Hippocampal formation (tissue), 2 donors: ENCODE data around the gene CCDC146.
"Not testable (repeated sequence)": the region's sequence is repeated elsewhere in the genome, so short reads cannot be mapped to it uniquely, and the experiment has no call there.

Experiments used
- DNase-seq, 2 donors: peaks; one replicate each; lab custom pipeline; 2025; lab: John Stamatoyannopoulos, UW

The CCDC146 gene, protein sequence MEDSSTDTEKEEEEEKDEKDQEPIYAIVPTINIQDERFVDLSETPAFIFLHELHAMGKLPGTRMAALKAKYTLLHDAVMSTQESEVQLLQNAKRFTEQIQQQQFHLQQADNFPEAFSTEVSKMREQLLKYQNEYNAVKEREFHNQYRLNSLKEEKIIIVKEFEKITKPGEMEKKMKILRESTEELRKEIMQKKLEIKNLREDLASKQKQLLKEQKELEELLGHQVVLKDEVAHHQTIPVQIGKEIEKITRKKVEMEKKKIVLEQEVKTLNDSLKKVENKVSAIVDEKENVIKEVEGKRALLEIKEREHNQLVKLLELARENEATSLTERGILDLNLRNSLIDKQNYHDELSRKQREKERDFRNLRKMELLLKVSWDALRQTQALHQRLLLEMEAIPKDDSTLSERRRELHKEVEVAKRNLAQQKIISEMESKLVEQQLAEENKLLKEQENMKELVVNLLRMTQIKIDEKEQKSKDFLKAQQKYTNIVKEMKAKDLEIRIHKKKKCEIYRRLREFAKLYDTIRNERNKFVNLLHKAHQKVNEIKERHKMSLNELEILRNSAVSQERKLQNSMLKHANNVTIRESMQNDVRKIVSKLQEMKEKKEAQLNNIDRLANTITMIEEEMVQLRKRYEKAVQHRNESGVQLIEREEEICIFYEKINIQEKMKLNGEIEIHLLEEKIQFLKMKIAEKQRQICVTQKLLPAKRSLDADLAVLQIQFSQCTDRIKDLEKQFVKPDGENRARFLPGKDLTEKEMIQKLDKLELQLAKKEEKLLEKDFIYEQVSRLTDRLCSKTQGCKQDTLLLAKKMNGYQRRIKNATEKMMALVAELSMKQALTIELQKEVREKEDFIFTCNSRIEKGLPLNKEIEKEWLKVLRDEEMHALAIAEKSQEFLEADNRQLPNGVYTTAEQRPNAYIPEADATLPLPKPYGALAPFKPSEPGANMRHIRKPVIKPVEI

DNA sequence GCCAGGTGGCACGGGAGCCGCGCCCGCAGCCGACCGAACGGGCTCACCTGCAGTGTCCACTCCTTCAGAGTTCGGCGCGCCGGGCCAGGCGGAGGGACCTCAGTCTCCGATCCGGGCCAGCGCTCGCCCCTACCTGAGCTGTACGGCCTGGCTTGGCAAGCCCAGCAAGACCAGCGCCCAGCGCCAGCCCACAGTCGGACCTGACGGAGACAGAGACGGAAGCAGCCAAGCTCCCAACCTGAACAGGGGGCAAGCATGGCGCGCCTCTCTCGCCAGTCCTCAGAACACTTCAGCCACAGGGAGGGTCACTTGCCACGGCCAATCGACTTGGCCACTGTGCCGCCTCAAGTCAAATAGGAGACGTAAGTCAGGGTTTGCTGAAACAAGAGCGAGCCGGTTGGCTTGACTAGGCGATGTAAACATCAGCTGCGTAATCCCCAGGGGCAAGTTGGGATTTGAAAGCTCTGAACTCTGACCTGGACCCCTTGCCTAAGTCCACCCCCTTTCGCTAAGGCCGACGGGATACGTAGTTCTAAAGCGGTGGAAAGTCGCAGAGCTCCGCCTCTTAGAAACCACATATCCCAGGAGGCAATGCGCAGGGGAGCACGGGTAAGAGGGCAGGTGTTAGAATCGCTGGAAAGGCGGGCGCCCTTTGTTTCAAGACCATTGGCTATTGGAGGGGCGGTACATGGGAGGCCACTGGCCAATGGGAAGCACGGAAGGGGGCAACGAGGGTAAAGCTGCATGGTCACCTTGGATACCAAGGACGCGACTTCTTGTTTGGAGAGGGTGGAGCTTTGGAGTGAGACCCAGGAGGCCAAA is at the start of gene CCDC146:
Gene CCDC146, plus strand, starts transcription at position 756 of the 822 bp plus-strand sequence. CDS start 45,054 bp downstream, outside the sequence.
- DNase-seq: peak; percentile 99

DNA sequence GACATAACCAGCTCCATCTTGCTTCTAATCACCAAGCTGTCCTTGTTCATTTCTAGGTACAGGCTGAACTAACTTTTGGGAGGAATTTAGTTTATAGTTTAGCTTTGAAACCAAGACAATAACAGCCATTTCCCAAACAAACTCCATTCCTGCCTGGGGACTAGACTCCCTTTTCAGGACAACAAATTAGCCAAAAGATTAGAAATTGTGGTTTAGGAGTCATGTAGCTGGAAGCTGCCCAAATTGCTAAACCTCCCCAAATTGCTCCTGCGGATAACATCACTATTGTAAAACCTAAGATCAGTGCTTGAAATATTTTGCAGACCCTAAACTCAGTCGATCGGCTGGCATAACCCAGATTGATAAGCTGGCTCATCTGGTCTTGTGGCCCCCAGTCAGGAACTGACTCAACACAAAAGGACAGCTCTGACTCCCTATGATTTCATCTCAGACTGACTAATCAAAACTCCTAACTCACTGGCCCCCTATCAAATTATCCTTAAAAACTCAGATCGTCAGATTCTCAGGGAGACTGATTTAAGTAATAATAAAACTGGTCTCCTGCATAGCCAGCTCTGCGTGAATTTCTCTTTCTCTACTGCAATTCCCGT is 47.5 kb upstream of the CCDC146 start:
- not testable (repeated sequence) for DNase-seq

DNA sequence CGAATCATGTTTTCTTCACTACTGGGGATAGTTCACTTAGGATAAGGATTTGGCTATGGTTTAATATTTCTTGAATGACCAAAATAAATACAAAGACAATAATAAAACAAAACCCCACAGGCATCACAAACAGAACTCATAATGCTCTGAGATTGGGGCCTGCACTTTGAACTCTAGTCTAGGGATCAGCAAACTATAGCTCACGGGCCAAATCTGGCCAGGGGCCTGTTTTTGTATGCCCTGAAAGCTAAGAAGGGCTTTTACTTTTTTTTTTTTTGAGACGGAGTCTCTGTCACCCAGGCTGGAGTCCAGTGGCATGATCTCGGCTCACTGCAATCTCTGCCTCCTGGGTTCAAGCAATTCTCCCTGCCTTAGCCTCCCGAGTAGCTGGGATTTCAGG is 45.4 kb upstream of the CCDC146 start:
- not testable (repeated sequence) for DNase-seq

DNA sequence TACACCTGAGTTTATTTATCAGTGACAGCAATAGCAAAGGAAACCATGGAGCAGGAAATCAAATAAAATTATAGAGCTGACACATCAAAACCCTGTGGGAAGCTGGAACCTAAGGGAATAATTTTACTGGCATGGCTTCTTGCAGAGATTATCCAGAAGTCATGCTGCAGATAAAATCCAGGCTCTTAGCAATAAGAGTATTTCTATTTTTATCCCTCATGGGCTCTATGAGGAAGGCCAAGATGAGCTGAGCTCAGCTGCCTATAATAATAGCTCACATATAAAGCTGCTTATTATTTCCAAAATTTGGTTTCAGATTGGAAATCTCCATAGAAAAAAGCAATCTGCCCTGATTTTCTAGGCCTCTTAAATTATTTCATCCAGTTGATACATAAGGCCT is 43.3 kb upstream of the CCDC146 start:
- DNase-seq: not testable (repeated sequence)

DNA sequence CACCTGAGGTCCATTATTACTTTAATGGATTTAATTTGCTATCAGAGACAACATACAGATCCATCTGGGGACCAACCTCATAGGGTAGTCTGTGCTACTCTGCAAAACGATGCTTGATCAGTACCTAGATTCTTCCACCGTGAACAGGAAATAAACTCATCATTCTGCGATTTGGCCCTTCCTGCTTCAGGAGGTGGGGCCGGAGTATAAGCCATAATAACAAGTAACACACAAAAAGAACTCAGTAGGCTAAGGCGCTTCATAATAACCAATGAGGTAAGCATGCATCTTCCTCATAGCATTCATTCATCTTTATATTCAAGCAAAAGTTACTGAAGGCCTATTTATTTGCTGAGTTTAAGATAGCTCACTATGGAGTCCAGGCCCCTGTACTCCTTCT is 42.8 kb upstream of the CCDC146 start:
- DNase-seq: not testable (repeated sequence)

DNA sequence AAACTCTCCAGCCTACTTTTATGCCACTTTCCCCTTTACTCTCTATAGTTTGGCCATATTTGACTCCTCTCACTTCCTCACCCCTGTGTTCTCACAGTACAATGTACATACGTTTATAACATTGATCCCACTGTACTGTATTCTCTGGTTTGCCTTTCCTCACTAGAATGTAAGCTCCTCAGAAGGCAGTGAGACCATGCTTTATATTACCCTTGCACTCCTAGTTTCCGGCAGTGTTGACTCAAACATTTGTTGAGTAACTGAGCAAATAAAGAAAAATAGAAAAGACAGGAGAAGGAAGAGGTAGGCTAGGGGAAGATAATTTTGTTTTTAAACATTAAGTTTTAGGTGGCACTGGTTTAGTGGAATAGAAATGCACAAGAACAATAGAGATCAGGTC is 42.2 kb upstream of the CCDC146 start:
- not testable (repeated sequence) for DNase-seq

DNA sequence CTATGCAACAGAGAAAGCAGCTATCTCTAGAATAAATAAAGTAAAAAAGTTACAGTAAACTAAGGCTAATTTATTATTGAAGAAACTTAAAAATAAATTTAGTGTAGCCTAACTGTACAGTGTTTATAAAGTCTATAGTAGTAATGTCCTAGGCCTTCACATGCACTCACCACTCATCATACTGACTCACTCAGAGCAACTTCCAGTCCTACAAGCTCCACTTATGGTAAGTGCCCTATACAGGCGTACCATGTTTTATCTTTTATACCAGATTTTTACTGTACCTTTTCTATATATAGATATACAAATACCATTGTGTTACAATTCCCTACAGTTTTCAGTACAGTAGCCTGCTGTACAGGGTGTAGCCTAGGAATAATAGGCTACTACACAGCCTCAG is 40.2 kb upstream of the CCDC146 start:
- not testable (repeated sequence) for DNase-seq

DNA sequence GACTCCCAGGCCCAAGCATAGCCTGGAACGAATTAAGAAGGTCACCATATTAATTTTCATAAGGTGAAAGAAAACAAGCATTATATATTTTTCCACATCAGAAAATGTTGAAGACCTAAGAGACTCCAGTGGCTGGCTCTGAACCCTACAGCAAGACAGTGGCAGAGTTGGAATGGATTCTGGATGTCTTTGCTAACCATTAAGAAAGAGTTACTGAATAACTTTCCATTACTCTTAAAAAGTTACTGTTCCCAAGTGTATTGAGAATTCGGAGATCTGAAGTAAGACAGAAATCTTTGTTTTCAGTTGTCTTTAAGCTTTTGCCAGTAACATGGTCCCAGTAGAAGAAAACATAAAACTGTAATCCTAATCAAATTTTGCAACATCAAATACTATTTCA is 30.1 kb upstream of the CCDC146 start:
- DNase-seq: not testable (repeated sequence)

DNA sequence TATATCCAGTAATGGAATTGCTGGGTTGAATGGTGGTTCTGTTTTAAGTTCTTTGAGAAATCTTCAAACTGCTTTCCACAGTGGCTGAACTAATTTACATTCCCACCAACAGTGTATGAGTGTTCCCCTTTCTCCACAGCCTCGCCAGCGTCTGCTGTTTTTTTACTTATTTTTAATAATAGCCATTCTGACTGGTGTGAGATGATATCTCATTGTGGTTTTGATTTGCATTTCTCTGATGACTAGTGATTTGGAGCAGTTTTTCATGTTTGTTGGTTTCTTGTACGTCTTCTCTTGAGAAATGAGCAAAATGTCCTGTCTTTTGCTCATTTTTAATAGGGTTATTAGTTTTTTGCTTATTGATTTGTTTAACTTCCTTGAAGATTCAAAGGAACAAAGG is 21.9 kb upstream of the CCDC146 start:
- not testable (repeated sequence) for DNase-seq

DNA sequence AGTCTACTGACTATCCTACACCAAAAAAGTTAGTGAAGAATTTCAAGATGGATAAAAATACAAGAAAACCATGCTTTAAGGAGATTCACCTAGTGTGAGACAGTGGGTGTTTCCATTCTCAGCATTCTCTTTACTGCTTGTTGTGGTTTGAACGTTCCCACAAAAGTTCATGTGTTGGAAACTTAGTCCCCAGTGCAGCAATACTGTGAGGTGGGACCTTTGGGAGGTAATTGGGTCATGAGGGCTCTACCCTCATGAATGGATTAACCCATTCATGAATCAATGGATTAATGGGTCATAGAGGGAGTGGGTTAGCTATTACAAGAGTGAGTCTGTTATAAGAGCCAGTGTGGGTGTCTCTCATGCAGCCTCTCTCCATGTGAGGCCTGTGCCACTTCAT is 21.2 kb upstream of the CCDC146 start:
- not testable (repeated sequence) for DNase-seq

DNA sequence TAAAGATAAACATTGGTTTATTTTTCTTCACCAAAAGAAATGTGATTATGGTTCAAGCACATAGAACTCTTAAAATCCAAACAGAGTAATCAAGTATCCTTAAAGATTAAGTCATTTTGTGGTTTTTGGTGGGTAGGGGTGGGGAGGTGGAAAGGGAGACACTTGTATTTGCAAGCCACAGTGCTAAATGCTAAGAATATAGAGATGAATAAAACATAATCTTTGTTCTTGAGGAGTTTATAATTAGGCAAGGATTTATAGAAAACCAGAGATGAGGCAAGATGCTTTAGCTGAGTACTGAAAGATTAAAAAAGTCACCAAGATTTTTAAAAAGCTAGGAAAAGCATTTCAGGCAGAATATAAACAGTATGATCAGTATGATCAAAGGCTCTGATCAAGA is 19.7 kb upstream of the CCDC146 start:
- DNase-seq: not testable (repeated sequence)

DNA sequence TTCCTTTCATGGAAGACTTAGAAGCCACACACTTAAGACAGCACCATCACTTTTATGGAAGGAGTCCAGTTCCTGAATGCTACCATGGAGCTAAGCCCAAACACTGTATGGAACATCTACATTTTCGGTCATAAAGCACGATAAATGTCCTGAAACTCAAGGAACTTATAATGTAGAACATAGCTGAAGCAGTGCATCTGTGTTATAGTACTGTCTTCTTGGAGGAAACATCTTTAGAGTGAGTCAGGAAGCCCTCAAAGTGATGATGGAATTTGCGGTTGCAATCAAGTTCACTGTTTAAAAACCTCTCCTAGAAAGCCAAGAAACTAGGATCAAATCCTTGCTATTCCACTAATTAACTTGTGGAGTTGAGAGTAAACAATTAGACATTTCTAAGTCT is 16.5 kb upstream of the CCDC146 start:
- not testable (repeated sequence) for DNase-seq

DNA sequence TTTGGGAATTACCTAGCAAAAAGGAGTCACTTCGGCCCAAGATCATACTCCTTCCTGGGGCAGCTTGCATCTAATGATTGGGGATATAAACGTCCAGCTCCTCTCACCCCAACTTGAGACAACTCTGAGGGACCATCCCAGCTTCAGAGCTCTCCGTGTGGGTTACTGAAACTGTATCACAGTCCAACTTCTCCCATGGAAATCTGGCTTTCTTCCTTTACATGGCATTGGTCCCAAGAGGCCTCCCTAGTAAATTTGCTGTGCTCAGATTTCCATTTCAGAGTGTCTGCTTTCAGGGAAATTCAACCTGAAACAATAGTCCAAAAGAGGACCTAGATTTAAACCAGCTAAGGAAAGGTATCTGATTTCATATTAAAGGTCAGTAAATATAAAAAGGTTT is 14.8 kb upstream of the CCDC146 start:
- DNase-seq: not testable (repeated sequence)

DNA sequence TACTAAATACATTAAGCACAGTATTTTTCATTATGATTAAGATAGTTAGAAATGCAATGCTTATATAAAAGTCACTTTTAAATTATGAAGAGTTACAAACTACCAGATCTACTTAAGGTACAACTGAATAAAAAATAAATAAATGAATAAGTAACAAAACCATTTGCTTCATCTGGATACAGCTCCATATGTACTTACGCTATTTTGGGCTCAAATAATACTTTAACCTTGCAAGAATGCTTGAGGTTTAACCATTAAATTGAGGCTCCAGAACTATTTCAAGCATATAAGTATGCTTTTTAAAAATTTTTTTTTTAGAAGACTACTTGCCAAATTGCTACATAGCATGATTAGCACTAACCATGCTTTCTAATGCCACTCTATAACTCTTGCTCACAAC is 14.1 kb upstream of the CCDC146 start:
- DNase-seq: not testable (repeated sequence)

DNA sequence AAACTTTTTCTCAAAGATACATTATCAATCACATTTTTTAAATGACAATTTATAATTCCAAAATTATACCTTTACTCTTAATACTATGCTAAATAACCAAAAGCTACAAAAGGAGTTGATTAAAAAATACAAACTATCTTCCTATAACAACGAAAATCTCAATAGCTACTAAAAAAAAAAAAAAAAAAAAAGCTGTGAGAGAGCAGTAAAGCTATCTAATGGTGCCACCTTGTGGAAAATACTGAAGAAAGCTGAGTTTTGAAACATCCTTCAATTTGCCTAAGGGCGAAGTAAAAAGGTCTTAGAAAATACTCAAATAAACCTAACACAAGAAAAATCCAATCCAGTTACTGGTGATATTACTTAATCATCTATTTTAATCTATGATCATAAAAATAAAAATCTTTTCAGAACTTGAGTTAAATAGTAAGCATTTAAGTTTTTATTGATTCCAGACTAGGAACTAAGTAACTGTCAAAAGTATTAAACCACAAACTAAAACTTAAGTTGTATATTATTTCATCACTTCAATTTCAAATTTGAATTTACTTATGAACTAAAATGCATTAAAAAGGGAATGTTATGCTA is 9.6 kb upstream of the CCDC146 start:
- DNase-seq: not testable (repeated sequence)

DNA sequence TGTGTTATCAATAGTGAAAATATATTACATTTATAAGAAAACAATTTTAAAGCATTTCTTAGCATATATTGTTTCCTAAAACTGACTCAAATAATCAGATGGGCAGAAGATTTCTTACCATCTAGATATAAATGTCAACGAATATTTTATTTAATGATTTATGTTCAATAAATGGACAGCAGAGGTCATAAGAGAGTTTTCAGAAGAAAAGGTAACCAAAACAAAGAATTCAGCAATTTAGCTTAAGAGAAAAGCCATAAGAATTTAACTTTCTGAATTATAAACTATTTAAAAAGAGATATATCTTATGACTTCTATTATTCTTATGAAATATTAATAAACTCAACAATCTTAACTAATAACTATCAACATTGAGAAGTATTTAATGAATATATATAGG is 3.1 kb downstream of the CCDC146 start:
- peak in 1 of 2 donors; percentile 26 for DNase-seq

DNA sequence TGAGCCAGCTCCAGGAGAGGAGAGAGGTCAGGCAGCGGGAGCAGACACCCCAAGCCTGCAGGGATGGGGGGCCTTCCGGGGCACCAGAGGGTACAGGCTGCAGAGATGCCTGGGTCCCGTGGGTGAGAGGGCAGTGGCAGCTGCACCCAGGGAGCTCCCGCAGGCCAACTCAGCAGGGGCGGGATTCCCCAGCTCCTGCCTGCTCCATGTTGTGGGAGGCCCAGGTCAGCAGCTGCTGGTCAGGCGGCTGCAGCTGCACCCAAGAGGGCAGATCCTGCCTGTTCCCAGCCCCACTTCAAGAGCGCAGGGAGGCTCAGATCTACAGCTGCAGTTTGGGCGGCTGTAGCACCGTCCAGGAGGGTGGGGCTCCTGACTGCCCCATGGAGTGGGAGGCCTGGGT is 4.6 kb downstream of the CCDC146 start:
- DNase-seq: not testable (repeated sequence)

DNA sequence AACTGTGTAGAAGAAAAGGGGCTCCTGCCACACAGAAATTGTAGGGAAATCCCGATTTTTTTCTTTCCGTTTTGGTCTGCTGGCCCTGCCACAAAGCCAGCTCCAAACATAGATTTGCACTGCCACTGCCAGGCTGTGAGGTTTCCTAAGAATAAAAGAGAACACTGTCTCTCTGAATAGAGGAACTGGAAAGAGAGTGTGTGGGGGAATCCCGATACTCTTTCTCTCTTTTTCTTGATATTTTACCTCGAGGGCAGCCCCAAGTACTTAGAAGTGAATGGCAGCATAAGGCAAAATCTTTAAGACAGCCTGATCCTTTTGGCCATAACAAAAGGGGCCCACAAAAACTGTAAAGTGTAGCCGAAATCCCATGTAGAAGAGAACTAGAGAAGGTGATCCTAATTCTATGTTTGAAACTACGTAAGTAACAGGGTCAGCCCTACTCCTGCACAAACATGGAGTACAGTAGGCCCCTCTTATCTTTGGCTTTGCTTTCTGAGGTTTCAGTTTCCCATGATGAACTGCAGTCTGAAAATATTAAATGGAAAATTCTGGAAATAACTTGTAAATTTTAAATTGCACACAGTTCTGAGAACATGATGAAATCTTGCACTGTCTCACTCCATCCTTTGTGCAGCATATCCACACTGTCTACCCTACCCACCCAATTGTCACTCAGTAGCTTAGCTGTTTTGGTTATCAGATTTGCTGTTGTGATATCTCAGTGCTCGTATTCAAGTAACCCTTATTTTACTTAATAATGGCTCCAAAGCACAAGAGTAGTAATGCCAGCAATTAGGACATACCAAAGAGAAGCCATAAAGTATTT is 6.4 kb downstream of the CCDC146 start:
- DNase-seq: peak in 1 of 2 donors; percentile 43

DNA sequence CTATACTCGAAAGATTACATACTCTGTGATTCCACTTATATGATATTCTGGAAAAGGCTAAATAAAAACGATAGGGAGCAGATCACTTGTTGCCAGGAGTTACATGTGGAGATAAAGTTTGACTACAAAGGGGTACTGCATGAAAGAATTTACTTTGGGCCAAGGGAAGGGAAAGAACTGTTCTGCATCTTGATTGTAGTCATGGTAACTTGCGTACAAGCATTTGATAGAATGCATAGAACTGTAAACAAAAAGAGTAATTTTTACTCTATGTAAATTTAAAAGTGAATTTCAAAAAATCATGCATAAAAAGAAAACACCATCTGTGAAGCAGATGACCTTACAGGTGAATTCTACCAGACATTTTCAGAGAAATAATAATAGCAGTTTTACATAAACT is 9.4 kb downstream of the CCDC146 start:
- not testable (repeated sequence) for DNase-seq

DNA sequence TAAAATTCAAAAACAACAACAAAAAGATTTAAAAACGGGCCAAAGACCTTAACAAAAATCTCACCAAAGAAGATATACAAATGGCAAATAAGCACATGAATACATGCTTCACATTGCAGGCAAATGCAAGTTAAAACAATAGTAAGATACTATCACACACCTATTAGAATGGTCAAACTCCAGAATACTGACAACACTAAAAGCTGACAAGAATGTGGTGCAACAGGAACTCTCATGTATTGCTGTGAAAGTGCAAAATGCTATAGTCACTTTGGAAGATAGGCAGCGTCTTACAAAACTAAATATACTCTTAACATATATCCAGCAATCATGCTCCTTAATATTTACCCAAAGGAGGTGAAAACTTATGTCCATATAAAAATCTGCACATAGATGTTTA is 16.3 kb downstream of the CCDC146 start:
- DNase-seq: not testable (repeated sequence)
